Osteoblast (primary cell): ENCODE results near the gene RFC2. TPM values are rescaled to one million over a fixed set of nuclear protein-coding genes. Genes with fewer than 3 reads are reported as not detected.
A peak's percentile ranks its signal among the peaks of the same experiment; 100 is the strongest.

Source experiments
- DNase-seq: peaks from one replicate; pipeline ENCODE4 v3.0.0; 2011; ENCODE audit warnings: low spot score, mixed read lengths; ENCODE audit not compliant: insufficient read length; ENCODE audit errors: missing footprints
- H2AFZ ChIP-seq: 2 replicates; pipeline ENCODE4 v1.6.0; 2011; ENCODE audit warnings: mild to moderate bottlenecking, low read length
- H3K27ac ChIP-seq: 2 replicates; pipeline ENCODE4 v1.5.1; 2011; ENCODE audit warnings: mild to moderate bottlenecking, low read depth, low read length, moderate library complexity
- H3K27me3 ChIP-seq: 2 replicates; pipeline ENCODE4 v1.6.0; 2012; ENCODE audit warnings: mild to moderate bottlenecking, control low read depth, inconsistent platforms, low read length, moderate library complexity; ENCODE audit not compliant: insufficient read depth
- H3K36me3 ChIP-seq: 2 replicates; pipeline ENCODE4 v1.5.1; 2011; ENCODE audit warnings: mild to moderate bottlenecking, low read length, control low read depth, moderate library complexity; ENCODE audit not compliant: insufficient read depth
- H3K4me1 ChIP-seq: 2 replicates; pipeline ENCODE4 v1.5.1; 2011; ENCODE audit warnings: mild to moderate bottlenecking, low read length, control low read depth, moderate library complexity; ENCODE audit not compliant: insufficient read depth
- H3K4me2 ChIP-seq: 2 replicates; pipeline ENCODE4 v1.6.0; 2011; ENCODE audit warnings: mild to moderate bottlenecking, low read length; ENCODE audit not compliant: insufficient read depth
- H3K4me3 ChIP-seq: fragments of 200-600 bp; sonication (generic); 3 replicates; pipeline ENCODE4 v1.5.1; 2012; ENCODE audit warnings: mild to moderate bottlenecking, low read length, inconsistent platforms; ENCODE audit not compliant: insufficient read depth
- H3K79me2 ChIP-seq: 2 replicates; pipeline ENCODE4 v1.6.0; 2012; ENCODE audit warnings: mild to moderate bottlenecking, low read length, control low read depth, inconsistent platforms; ENCODE audit not compliant: insufficient read depth
- H3K9me3 ChIP-seq: 2 replicates; pipeline ENCODE4 v1.5.1; 2011; ENCODE audit warnings: low read depth, low read length, control low read depth
- H4K20me1 ChIP-seq: 2 replicates; pipeline ENCODE4 v1.6.0; 2012; ENCODE audit warnings: mild to moderate bottlenecking, low read length, control low read depth; ENCODE audit not compliant: insufficient read depth
- total RNA-seq: library from RNA; depleted of rRNA; stranded (reverse); fragments of >200 nt; gene quantifications from 2 replicates; pipeline ENCODE4 v1.2.3, GENCODE V29; 2012
- TF ChIP-seq, protein P1 (sequence below): IDR thresholded peaks from 2 replicates; pipeline ENCODE4 v1.5.1; 2011; ENCODE audit warnings: mild to moderate bottlenecking, low read depth, low read length, moderate library complexity; ENCODE audit errors: extremely low read depth

RFC2 gene
- total RNA-seq, 1 donor = 12.3 TPM

DNA sequence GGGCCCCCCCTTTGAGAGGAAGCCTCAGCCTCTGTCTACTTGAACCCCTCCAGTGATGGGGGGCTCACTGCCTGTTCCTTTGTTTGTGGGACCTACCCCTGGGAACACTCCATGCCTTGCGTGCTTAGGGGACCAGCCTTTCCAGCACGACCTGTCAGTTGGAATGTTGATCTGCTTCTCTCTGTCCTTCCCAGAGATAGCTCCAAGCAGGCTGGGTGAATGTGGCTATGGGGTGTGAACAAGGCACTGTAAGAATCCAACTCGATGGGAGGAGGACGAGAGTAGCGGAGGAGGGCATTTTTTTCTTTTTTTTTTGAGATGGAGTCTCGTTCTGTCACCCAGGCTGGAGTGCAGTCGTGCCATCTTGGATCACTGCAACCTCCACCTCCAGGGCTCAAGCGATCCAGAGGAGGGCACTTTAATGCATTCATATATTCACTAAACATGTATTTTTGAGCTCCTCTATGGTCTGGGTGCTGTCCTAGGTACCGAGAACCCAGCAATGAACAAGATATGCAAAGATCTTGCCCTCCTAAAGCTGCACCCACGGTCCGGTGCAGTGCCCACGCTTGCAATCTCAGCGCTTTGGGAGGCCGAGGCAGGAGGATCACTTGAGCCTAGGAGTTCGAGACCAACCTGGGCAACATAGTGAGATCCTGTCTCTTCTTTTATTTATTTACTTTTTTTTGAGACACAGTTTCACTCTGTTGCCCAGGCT, 43.5 kb upstream of the RFC2 start:
- Histone ChIP-seq H3K4me1 (peaks cover 23% of the 10 kb centered on the region), H3K79me2 (peaks cover 89% of the 10 kb centered on the region), H3K27me3 (no peaks in the 10 kb centered on the region), H2AFZ (no peak overlapping the region), H3K4me3 (no peak overlapping the region), H3K36me3 (peaks cover 3% of the 10 kb centered on the region), H3K9me3 (no peaks in the 10 kb centered on the region), H3K27ac (no peak overlapping the region), H3K4me2 (no peak overlapping the region), H4K20me1 (peaks cover 70% of the 10 kb centered on the region)
- TF ChIP-seq, protein P1, sequence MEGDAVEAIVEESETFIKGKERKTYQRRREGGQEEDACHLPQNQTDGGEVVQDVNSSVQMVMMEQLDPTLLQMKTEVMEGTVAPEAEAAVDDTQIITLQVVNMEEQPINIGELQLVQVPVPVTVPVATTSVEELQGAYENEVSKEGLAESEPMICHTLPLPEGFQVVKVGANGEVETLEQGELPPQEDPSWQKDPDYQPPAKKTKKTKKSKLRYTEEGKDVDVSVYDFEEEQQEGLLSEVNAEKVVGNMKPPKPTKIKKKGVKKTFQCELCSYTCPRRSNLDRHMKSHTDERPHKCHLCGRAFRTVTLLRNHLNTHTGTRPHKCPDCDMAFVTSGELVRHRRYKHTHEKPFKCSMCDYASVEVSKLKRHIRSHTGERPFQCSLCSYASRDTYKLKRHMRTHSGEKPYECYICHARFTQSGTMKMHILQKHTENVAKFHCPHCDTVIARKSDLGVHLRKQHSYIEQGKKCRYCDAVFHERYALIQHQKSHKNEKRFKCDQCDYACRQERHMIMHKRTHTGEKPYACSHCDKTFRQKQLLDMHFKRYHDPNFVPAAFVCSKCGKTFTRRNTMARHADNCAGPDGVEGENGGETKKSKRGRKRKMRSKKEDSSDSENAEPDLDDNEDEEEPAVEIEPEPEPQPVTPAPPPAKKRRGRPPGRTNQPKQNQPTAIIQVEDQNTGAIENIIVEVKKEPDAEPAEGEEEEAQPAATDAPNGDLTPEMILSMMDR = no peak
- DNase-seq = peak; percentile 55

DNA sequence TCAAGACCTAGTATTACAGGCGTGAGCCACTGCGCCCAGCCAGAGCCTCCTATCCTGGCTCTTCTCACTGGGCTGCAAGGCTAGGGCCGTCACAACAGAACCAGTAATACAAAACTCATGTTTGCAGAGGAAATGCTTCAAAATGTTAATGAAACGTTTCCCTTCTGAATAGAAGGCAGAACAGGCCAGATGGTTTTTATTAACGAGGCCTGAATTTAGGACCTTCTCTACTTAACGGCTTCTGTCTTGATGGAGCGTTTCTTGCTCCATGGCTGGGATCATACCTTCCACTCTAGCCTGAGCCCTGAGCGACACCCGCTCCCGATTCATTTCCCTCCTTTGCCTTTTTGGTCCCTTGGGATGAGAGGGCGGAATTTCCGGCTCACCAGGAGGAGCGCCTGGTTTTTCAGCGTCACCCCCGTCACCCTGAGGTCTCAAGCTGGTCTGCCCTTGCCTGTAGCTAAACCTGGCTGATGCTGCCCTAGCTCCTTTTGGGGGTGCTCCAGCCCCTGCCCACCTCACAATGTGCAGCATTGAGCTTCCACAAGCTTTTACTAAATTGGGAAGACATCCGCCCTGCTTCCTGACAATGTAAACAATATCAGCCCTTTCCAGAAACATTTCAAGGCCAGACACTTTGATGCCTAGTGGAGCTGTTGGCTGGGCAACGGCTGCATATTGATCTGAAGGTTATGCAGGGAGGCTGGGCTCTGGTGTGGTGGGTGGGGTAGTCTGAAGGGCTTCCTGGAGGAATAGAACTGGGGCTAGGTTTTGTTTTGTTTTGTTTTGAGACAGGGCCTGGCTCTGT, 40.2 kb upstream of the RFC2 start:
- Histone ChIP-seq H3K9me3 (no peaks in the 10 kb centered on the region), H3K4me3 (peak overlapping the region; percentile 28), H3K36me3 (peaks cover 3% of the 10 kb centered on the region), H3K79me2 (peaks cover 96% of the 10 kb centered on the region), H2AFZ (peak overlapping the region; percentile 38), H3K4me2 (peak overlapping the region; percentile 73), H4K20me1 (peaks cover 78% of the 10 kb centered on the region), H3K4me1 (peaks cover 33% of the 10 kb centered on the region), H3K27ac (peak overlapping the region; percentile 59), H3K27me3 (no peaks in the 10 kb centered on the region)
- TF ChIP-seq, protein P1 = no peak
- DNase-seq = peak; percentile 96

DNA sequence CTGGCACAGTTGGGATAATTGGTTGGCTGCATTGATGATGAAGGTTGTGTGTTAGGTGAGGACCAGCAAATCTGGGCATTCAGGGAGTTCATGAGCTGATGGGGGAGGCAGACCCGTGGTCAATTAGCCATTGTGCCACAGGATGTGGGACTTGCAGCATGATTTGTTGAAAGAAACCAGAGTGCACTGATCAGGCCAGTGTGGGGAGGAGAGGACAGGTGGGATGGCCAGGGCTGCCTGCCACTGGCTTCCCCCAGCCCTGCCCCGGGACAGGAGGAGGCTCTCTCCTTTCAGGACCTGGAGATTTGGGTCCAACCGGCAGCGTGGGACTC, 39.3 kb upstream of the RFC2 start:
- Histone ChIP-seq H3K79me2 (peaks cover 92% of the 10 kb centered on the region), H3K4me3 (no peak overlapping the region), H4K20me1 (peaks cover 72% of the 10 kb centered on the region), H3K9me3 (no peaks in the 10 kb centered on the region), H3K4me1 (peaks cover 32% of the 10 kb centered on the region), H2AFZ (no peak overlapping the region), H3K4me2 (peak overlapping the region; percentile 33), H3K36me3 (peaks cover 3% of the 10 kb centered on the region), H3K27me3 (no peaks in the 10 kb centered on the region), H3K27ac (peak overlapping the region; percentile 8)
- TF ChIP-seq, protein P1 = no peak
- DNase-seq = no peak
